HG02885 (cell line): ENCODE measurements around the gene CSRP2.
A peak's percentile ranks its signal among the peaks of the same experiment; 100 is the strongest.

Source experiments
- ATAC-seq: cut with Tn5 transposase; IDR thresholded peaks from one replicate; pipeline ENCODE4 v1.9.1; 2021; ENCODE audit warnings: mild to moderate bottlenecking; ENCODE audit not compliant: unreplicated experiment, poor library complexity

CSRP2 gene

DNA sequence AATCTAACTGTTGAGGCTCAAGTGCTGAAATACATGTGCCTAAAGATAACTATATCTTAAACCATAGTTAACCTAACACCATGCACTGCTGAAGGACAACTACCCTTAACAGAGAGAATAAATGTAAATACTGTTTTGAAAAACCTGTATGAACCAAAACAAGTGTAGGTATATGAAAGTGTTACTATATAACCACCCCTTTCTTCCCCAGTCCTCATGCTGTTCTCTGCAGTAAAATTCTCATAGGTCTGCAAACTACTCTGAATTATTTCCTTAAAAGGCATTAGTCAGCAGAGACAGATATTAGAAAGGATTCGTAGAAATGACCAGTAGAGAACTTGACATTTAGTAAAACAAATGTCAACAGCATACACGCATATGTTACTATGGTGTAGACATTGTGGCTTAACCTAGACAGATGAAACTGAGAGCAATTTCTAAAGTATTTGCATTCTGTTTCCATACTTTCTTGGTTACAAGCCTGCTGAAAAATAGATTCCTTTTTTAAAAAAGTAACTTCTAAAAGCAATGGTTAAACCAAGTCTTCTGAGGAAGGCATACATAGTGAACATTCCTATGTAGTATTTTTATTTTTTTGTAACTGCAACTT is 13.9 kb downstream of the CSRP2 start:
- ATAC-seq: peak; percentile 84

GRCh38 chr12:76863837-76864236 is 15.0 kb downstream of the CSRP2 start:
- ATAC-seq: no peak

GRCh38 chr12:76863005-76863670 is 15.7 kb downstream of the CSRP2 start:
- ATAC-seq: no peak

- ATAC-seq: no peak
Measured at GRCh38 chr12:76860256-76860655, 18.6 kb downstream of the CSRP2 start.

DNA sequence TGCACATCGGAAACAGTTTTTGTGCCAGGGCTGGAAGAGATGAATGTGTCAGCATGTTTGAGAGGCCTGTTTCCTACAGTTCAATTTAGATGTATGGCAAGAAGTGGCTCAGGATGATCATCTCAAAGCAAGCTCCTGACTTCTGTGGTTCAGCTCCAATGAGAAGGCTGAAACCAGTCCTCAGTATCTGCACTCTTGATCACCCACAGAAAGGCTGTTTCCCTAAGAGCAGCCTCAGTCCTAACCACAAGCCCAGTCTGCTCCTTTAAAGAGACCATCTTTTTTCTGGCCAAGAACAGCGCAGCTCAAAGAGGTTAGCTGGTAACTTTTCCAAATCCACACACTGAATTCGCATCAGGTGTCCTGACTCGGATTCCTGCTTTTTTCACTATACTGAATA is 19.2 kb downstream of the CSRP2 start:
- ATAC-seq: no peak

DNA sequence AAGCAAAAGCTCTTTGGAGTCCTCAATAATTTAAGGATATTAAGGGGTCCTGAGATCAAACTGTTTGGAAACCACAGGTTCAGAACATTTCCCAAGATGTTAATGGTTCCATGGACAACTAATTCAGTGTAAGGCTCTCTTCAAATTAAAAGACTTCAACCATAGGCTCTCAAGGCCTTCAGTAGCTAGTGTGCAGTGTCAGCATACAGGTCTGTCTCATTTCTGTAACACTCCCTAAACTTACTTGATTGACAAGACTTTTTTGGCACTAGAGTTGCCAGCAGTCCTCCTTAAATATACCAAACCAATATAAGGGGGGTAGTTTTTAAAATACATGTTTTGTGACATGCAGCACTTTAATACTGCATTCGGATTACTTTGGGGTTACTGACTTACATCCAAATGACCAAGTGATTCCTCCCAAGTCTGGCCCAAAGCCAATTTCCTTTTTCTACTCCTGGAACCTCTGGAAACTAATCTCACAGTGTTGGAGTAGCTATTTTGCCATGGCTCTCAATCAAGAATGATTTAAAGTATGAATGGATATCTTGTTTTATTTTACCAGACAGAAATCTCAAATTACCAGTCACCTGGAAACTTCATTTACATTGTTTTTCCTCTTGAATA is 22.7 kb downstream of the CSRP2 start:
- no peak for ATAC-seq

- no peak for ATAC-seq
Measured at GRCh38 chr12:76855271-76855670, 23.5 kb downstream of the CSRP2 start.

DNA sequence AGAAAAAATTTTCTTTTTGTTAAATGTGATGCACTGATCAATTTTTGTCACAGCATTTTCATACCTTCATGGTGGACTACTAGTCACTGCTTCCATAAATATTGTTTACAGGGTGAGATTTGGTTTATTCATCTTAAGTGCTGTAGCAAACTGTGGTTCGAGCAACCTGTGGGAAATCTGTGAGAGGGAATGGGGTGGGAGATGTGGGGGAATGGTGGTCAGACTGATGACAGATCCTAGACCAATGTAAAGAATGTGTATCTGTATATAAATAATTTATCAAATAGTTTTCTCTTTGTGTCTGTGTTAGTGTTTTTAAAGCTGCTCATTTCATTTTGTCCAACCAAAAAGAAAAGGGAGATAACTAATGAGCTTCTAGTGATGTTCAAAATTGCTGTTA is 26.7 kb downstream of the CSRP2 start:
- ATAC-seq: no peak

DNA sequence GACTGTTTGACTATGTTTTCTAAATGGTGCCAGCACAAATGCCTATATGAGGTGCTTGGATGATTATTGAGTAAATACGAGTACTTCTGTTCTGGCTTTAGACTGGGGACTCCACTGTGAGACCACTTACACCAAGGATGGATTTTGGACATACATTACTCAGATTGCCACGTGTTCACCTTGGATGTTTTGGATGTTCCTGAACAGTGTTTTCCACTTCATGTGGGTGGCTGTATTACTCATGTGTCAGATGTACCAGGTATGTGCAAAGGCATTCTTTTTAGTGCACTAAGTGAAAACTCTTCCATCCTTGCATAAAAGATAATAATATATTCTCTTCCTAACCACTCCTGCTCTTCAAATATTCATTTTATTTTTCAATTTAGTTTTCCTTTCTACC is 30.7 kb downstream of the CSRP2 start:
- no peak for ATAC-seq

DNA sequence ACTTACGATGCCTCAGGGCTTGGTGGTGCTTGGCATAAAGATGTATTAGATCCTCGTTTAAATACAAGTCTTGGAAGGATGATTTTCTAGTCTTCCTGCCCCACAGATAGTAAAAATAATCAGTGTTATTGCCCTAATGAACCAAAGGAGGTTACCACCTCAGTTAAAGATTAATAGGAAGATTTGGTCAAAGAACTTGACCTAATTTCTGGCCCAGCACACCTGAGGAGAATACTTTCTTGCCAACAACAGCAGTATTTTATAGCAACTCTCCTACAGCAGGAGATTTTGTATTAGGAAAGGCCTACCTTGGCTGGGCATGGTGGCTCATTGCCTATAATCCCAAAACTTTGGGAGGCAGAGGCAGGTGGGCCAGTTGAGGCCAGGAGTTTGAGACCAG is 31.6 kb downstream of the CSRP2 start:
- ATAC-seq: no peak

GRCh38 chr12:76836633-76837032 is 42.2 kb downstream of the CSRP2 start:
- ATAC-seq: peak; percentile 55

DNA sequence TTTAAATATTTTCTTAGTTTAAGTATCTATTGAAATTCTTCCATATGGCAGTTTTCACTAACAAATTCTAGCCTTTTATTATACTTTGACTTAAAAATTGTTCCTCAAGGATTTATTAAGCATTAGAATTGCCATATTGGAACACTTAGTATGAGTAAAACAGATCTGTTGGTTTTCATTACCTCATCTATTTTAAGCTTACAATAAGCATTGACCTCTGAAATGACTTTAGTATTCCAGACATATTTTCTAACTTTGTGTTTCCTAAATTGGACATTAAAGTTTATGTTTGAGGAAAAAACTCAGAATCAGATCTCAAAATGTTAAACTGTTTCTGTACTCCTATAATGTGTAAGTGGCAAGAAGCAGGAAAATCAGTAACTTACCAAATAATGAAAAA is 48.4 kb downstream of the CSRP2 start:
- no peak for ATAC-seq

DNA sequence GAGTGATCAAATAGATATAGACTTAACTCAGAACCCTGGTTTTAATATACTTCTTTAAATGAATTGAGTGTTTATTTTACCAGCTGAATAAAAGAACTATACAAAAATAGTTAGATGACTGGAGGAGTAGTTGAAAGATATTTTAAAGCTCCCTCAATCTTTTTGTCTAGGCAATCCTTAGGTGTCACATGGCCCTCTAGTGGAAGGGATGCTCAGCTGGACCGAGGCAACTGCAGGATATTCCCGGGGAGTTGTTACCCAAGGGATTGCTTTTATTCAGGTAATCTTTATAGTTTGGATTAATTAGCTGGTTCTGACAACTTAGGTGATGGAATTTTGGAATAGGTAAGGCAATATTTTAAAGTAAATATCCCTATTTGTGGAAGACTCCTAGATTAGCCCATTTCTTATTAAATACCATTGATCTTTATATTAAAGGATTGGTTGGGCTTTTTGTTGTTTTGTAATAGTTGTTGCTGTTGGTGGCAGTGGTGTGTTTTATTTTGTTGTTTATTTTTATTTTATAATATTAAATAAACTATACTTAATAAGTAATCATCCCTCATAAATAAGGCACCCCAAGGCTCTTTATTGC is 57.8 kb downstream of the CSRP2 start:
- ATAC-seq: no peak

DNA sequence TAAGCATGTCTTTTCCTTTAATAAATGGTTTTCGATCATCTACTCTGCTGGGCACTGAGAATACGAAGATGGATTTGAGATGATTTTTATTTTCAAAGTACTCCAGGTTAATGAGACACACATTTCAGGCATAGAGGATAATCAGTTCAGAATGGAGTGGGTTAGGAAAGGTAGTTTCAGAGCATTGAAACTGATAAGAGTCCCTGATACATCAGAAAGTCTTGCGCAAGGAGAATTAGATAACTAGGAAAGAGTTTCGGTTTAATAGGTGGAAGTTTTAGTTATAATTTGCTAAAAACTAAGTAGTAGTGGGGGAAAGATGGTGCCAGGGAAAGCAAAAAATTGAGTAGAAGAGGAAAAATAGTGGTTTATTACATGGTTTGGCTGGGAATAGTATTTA is 64.8 kb downstream of the CSRP2 start:
- ATAC-seq: no peak

GRCh38 chr12:76813265-76813664 is 65.6 kb downstream of the CSRP2 start:
- ATAC-seq: no peak

GRCh38 chr12:76811976-76812375 is 66.8 kb downstream of the CSRP2 start:
- ATAC-seq: no peak

GRCh38 chr12:76810671-76811419 is 68.0 kb downstream of the CSRP2 start:
- no peak for ATAC-seq
